ENCODE data around the gene RIMS4. TPM values are rescaled to one million over a fixed set of nuclear protein-coding genes. Genes with fewer than 3 reads are reported as not detected.

The RIMS4 gene
- total RNA-seq, 4 donors from 2014 or later: 0.62 to 1.2 (median 0.64) TPM; not detected in 1

GRCh38 chr20:44836601-44837120, 26.3 kb upstream of the RIMS4 start:
- H3K4me1 ChIP-seq: no peaks in the 10 kb centered on the region
- H3K27me3 ChIP-seq: peaks cover 33% of the 10 kb centered on the region
- DNase-seq (ENCODE audit: low spot score in 2 of 2): no peak
- TF ChIP-seq CTCF (IDR thresholded peaks at IDR 0.05) (no peak), POLR2A (IDR thresholded peaks at IDR 0.05) (no peak), EP300 (IDR thresholded peaks at IDR 0.05) (no peak), POLR2AphosphoS5 (IDR thresholded peaks at IDR 0.05) (no peak)
- no peak overlapping the region for H3K4me3 ChIP-seq
- H3K27ac ChIP-seq: no peak overlapping the region
- no peaks in the 10 kb centered on the region for H3K36me3 ChIP-seq
- WGBS: 67% methylated on average over 12 of the region's 12 CpGs
- no peaks in the 10 kb centered on the region for H3K9me3 ChIP-seq

GRCh38 chr20:44835661-44836221, 25.4 kb upstream of the RIMS4 start:
- no peak overlapping the region for H3K27ac ChIP-seq
- no peaks in the 10 kb centered on the region for H3K4me1 ChIP-seq
- DNase-seq (ENCODE audit: low spot score in 2 of 2): no peak
- no peak for TF ChIP-seq POLR2A (IDR thresholded peaks at IDR 0.05)
- no peak for TF ChIP-seq CTCF (IDR thresholded peaks at IDR 0.05)
- TF ChIP-seq POLR2AphosphoS5 (IDR thresholded peaks at IDR 0.05): no peak
- no peak for TF ChIP-seq EP300 (IDR thresholded peaks at IDR 0.05)
- WGBS: 64% methylated on average over 7 of the region's 7 CpGs
- H3K27me3 ChIP-seq: peaks cover 38% of the 10 kb centered on the region
- no peaks in the 10 kb centered on the region for H3K36me3 ChIP-seq
- no peak overlapping the region for H3K4me3 ChIP-seq
- H3K9me3 ChIP-seq: no peaks in the 10 kb centered on the region

GRCh38 chr20:44835116-44835515, 24.8 kb upstream of the RIMS4 start:
- H3K9me3 ChIP-seq: no peaks in the 10 kb centered on the region
- WGBS: 13% methylated on average over 1 of the region's 1 CpG
- H3K27me3 ChIP-seq: peaks cover 42% of the 10 kb centered on the region
- H3K27ac ChIP-seq: no peak overlapping the region
- no peaks in the 10 kb centered on the region for H3K36me3 ChIP-seq
- TF ChIP-seq POLR2AphosphoS5 (IDR thresholded peaks at IDR 0.05) (no peak), CTCF (IDR thresholded peaks at IDR 0.05) (no peak)
- H3K4me3 ChIP-seq: no peak overlapping the region
- H3K4me1 ChIP-seq: no peaks in the 10 kb centered on the region
- no peak for DNase-seq (ENCODE audit: low spot score in 2 of 2)

- Histone ChIP-seq H3K27ac (no peak overlapping the region), H3K4me3 (no peak overlapping the region), H3K36me3 (no peaks in the 10 kb centered on the region), H3K27me3 (peaks cover 42% of the 10 kb centered on the region), H3K9me3 (no peaks in the 10 kb centered on the region), H3K4me1 (no peaks in the 10 kb centered on the region)
- TF ChIP-seq POLR2A (IDR thresholded peaks at IDR 0.05) (no peak), EP300 (IDR thresholded peaks at IDR 0.05) (no peak)
- DNase-seq (ENCODE audit: low spot score in 2 of 2): no peak
- WGBS: 75% methylated on average over 2 of the region's 2 CpGs
Measured at GRCh38 chr20:44834693-44835092, 24.3 kb upstream of the RIMS4 start.

DNA sequence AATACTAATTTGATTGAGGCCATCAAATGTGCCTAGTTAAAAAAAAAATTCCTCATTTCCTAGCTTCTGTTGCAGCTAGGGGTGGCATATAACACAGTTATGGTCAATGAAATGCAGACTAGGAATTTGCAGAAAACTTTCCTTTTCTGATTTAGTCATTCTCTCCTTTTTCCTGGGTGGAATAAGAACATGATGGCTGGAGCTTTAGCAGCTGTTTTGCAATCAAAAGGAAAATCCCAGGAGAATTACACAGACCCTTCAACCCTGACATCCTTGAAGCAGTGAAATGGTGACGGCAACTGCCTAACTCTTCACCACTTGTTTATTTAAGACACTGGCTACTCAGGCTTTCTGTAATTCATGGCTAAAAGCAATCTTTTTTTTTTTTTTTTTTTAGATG, 23.1 kb upstream of the RIMS4 start:
- DNase-seq (ENCODE audit: low spot score in 2 of 2): no peak
- TF ChIP-seq POLR2A (IDR thresholded peaks at IDR 0.05): no peak
- no peak for TF ChIP-seq CTCF (IDR thresholded peaks at IDR 0.05)
- no peak for TF ChIP-seq EP300 (IDR thresholded peaks at IDR 0.05)
- no peak for TF ChIP-seq POLR2AphosphoS5 (IDR thresholded peaks at IDR 0.05)
- H3K4me3 ChIP-seq: no peak overlapping the region
- H3K4me1 ChIP-seq: no peaks in the 10 kb centered on the region
- 94% methylated on average over 1 of the region's 1 CpG for WGBS
- H3K27me3 ChIP-seq: peaks cover 50% of the 10 kb centered on the region
- H3K27ac ChIP-seq: no peak overlapping the region
- H3K36me3 ChIP-seq: no peaks in the 10 kb centered on the region
- no peaks in the 10 kb centered on the region for H3K9me3 ChIP-seq

- Histone ChIP-seq H3K9me3 (no peaks in the 10 kb centered on the region), H3K4me3 (no peak overlapping the region), H3K4me1 (no peaks in the 10 kb centered on the region), H3K27ac (no peak overlapping the region), H3K27me3 (peaks cover 48% of the 10 kb centered on the region), H3K36me3 (no peaks in the 10 kb centered on the region)
- TF ChIP-seq CTCF (IDR thresholded peaks at IDR 0.05): no peak
- TF ChIP-seq POLR2AphosphoS5 (IDR thresholded peaks at IDR 0.05): no peak
- TF ChIP-seq POLR2A (IDR thresholded peaks at IDR 0.05): no peak
- TF ChIP-seq EP300 (IDR thresholded peaks at IDR 0.05): no peak
- whole genome bisulfite sequencing: 63% methylated on average over 3 of the region's 3 CpGs
- no peak for DNase-seq (ENCODE audit: low spot score in 2 of 2)
Measured at GRCh38 chr20:44832724-44833123, 22.4 kb upstream of the RIMS4 start.
